Naive thymus-derived CD8-positive, alpha-beta T cell (primary cell): Measurements from ENCODE around the gene RGS3. TPM values are rescaled to one million over a fixed set of nuclear protein-coding genes. Genes with fewer than 3 reads are reported as not detected.
A peak's percentile ranks its signal among the peaks of the same experiment; 100 is the strongest.

Experiments used
- ATAC-seq, 2 donors: fragments of 150-1000 bp; cut with Tn5 transposase in 1 of 2; sonication (Bioruptor Pico), chemical (Tn5 transposase) in 1 of 2; 1 replicate in 1 of 2; 2 replicates in 1 of 2; pipeline ENCODE4 v1.10.0; 2021; ENCODE audit warnings: mild to moderate bottlenecking in 2 of 2, moderate library complexity in 2 of 2
- POLR2A ChIA-PET: fragments of 350-600 bp; sonication (Branson Sonifier 250); formaldehyde crosslinking; loops from one replicate; lab custom pipeline; 2021; ENCODE audit warnings: antibody characterized with exemption; lab: Charles Lee
- DNase-seq, 10 donors: peaks; one replicate each; pipeline versions ENCODE4 v3.0.0 to v3.0.0-alpha.2; 2020 to 2022
- H3K27ac Mint-ChIP-seq, 10 donors: one replicate each; pipeline ENCODE4 v1.8.0; 2020 to 2022; ENCODE audit warnings: mild to moderate bottlenecking in 10 of 10, mixed read lengths in 10 of 10, moderate library complexity in 4 of 10, inconsistent platforms in 1 of 10
- H3K27me3 Mint-ChIP-seq, 5 donors: one replicate each; pipeline ENCODE4 v1.8.0; 2021 to 2022; ENCODE audit warnings: mixed read lengths in 5 of 5
- H3K36me3 Mint-ChIP-seq, 3 donors: one replicate each; pipeline ENCODE4 v1.8.0; 2020 to 2022; ENCODE audit warnings: mixed read lengths in 3 of 3, mild to moderate bottlenecking in 2 of 3, inconsistent platforms in 1 of 3
- H3K4me1 Mint-ChIP-seq, 4 donors: one replicate each; pipeline ENCODE4 v1.8.0; 2021 to 2022; ENCODE audit warnings: mixed read lengths in 4 of 4
- H3K4me3 Mint-ChIP-seq, 10 donors: one replicate each; pipeline ENCODE4 v1.8.0; 2020 to 2022; ENCODE audit warnings: mild to moderate bottlenecking in 10 of 10, mixed read lengths in 10 of 10, moderate library complexity in 6 of 10, inconsistent platforms in 1 of 10
- H3K9me3 Mint-ChIP-seq, 9 donors: one replicate each; pipeline ENCODE4 v1.8.0; 2020 to 2022; ENCODE audit warnings: mixed read lengths in 9 of 9, mild to moderate bottlenecking in 3 of 9, inconsistent platforms in 1 of 9, moderate library complexity in 1 of 9
- polyA plus RNA-seq, 3 donors: library from polyadenylated mRNA; unstranded; fragments of 300-500 nt; fragmentation: Illumina TruSeq; gene quantifications; one replicate each; pipeline ENCODE4 v1.2.3, GENCODE V29; 2021
- total RNA-seq, 8 experiments: library from RNA in 2 of 8; stranded (reverse) in 2 of 8; gene quantifications; one replicate each; pipeline ENCODE4 v1.2.3 and lab custom pipeline; 2021 to 2026

Gene RGS3
- total and polyA plus RNA-seq, 5 experiments from 2014 or later, result 17.9 to 33.4 (median 27.8) TPM

DNA sequence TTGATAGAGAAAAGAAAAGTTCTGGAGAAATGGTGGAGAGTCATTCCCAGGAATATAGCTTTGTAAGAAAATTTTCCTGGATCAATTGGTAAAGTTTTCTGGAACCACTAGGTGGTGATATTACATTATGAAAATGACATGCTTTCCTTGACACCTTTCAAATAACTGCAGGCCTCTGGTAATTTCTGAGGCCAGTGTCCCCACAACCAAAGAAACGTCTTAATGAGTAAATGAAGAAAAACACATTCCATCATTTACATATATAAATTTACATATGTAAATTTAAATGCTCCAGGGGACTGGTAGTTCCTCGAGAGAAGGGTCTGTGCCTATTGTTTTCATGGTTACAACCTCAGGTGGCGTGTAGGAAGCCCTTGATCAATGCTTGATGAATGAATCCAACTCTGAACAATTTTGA is 17.2 kb upstream of the RGS3 start:
- POLR2A ChIA-PET, result interaction anchor here (0.8 to 1.4 kb wide), 5 partner anchors 68 to 211 kb away, joined by 3 to 10 read pairs (median 4); no protein-coding TSS in a partner anchor
- no peaks in the 10 kb centered on the region for H3K36me3 Mint-ChIP-seq
- no peaks in the 10 kb centered on the region for H3K27me3 Mint-ChIP-seq
- peaks cover 0 to 3% (median 1%) of the 10 kb centered on the region in 4 donors for H3K4me1 Mint-ChIP-seq
- no peak overlapping the region for H3K4me3 Mint-ChIP-seq
- DNase-seq (peak in 3 of 10 donors; percentile 50 to 57 (median 54)), ATAC-seq (peak in 1 of 2 donors; percentile 25)
- H3K27ac Mint-ChIP-seq, result peak overlapping the region in 1 of 10 donors; percentile 4
- no peaks in the 10 kb centered on the region for H3K9me3 Mint-ChIP-seq

DNA sequence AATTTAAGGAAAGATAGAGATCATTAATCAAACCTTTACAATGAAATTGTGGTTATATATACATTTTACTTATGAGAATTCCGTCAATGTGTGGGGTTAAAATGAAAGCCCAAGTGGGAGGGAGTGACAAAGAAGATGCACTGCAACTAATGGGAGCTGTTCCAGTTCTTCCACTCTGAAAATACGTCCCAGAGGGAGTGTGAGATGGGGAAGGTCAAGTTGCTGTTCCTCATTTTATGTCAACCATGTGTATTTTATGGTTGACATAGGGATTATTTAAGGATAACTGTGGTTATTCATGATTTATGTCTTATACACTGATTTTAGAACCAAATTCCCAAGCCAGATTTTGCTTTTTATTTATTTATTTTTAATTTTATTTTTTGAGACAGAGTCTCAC is 14.2 kb upstream of the RGS3 start:
- Mint-ChIP-seq H3K27me3 (no peaks in the 10 kb centered on the region), H3K4me1 (peaks cover 0 to 3% (median 1%) of the 10 kb centered on the region in 4 donors), H3K4me3 (no peak overlapping the region), H3K36me3 (no peaks in the 10 kb centered on the region), H3K9me3 (no peaks in the 10 kb centered on the region), H3K27ac (no peak overlapping the region)
- no peak for DNase-seq
- POLR2A ChIA-PET, result interaction anchor here (1.4 kb wide), 1 partner anchor 132 kb away, joined by 3 read pairs; no protein-coding TSS in a partner anchor
- no peak for ATAC-seq

DNA sequence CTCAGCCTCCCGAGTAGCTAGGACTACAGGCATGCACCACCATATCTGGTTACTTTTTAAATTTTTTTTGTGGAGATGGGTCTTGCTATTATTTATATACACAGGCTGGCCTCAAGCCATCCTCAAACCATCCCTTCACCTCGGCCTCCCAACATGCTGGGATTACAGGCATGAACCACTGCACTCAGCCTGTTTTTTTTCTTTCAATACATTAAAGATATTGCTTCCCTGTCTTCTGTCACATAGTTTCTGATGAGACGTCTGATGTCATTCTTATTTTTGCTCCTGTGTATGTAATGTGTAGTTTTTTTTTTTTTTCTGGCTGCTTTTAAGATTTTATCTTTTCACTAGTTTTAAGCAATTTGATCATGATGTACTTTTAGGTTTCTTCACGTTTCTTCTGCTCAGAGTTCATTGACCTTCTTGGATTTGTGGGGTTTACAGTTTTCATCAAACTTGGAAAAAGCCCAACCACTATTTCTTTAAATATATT is 11.4 kb upstream of the RGS3 start:
- POLR2A ChIA-PET, result interaction anchor here (1.6 kb wide), 1 partner anchor 137 kb away, joined by 6 read pairs; no protein-coding TSS in a partner anchor
- DNase-seq, result no peak
- no peak overlapping the region for H3K4me3 Mint-ChIP-seq
- ATAC-seq, result no peak
- H3K4me1 Mint-ChIP-seq, result peaks cover 0 to 2% (median 0%) of the 10 kb centered on the region in 4 donors
- no peaks in the 10 kb centered on the region for H3K36me3 Mint-ChIP-seq
- H3K27me3 Mint-ChIP-seq, result no peaks in the 10 kb centered on the region
- H3K27ac Mint-ChIP-seq, result no peak overlapping the region
- H3K9me3 Mint-ChIP-seq, result no peaks in the 10 kb centered on the region

DNA sequence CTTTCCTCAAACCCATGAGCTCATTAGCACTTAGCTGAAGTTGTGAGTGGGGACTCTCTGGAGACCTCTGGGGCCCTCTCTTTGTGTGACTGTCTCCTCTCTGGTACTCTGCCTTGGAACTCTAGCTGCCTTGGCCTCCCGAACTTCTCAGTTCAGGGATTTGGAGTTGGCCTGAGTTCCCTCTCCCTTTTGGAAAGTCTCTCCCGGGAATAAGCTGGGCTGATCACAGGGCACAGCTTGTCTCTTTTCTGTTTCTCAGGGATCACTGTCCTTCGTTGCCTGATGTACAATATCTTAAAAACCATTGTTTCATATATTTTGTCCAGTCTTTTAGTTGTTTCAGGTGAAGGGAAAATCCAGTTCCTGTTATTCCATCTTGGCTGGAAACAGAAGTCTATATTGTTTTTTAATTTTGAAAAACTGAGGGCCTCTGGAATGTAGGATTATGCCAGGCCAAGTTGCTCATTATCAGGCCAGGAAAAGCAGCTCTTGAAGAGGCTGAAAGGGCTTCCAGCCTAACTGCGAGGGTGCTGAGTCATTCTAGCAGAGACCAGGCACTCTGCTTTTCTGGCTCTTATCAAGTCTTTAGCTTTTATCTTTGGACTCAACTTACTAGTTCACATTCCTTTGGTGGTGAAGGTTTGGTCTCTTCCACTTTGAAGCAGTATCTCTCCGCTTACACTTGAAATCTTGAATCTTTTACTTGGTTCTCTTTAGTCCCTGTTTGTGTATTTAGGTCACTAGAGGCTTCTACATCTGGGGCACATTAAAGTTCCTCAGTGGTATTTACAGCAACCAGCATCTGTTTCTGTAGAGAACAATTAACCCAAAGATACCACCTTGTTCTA is 8.4 kb upstream of the RGS3 start:
- POLR2A ChIA-PET, result no interaction called here
- no peak for DNase-seq
- no peak overlapping the region for H3K27ac Mint-ChIP-seq

DNA sequence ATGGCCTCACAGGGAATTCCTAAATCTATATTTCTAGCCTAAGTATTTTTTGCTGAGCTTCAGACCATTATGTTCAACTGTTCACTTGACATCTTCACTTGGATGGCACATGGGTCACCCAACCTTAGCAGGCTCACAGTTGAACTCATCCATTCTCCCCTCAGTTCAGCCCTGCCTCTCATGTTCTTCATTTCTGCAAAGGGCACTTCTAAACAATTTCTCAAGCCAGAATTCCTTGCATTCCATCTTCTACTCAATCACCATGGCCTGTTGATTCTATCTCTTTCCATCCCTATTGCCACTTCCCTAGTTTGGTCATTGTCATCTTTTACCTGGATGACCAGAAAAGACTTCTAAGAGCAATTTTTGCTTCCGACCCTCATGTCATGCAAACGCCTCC is 7.3 kb upstream of the RGS3 start:
- Mint-ChIP-seq H3K27ac (peak overlapping the region in 2 of 10 donors; percentile 3 to 4), H3K4me1 (peaks cover 0 to 2% (median 0%) of the 10 kb centered on the region in 4 donors), H3K4me3 (no peak overlapping the region), H3K27me3 (no peaks in the 10 kb centered on the region), H3K36me3 (no peaks in the 10 kb centered on the region), H3K9me3 (no peaks in the 10 kb centered on the region)
- DNase-seq, result no peak
- POLR2A ChIA-PET, result interaction anchor here (0.7 kb wide), 1 partner anchor 120 kb away, joined by 3 read pairs; no protein-coding TSS in a partner anchor
- ATAC-seq, result no peak

More for the DNA sequence above, 8.4 kb upstream of the RGS3 start:
- H3K4me1 Mint-ChIP-seq, result peaks cover 0 to 2% (median 0%) of the 10 kb centered on the region in 4 donors
- ATAC-seq, result no peak
- no peak overlapping the region for H3K4me3 Mint-ChIP-seq
- no peaks in the 10 kb centered on the region for H3K36me3 Mint-ChIP-seq
- no peaks in the 10 kb centered on the region for H3K9me3 Mint-ChIP-seq
- H3K27me3 Mint-ChIP-seq, result no peaks in the 10 kb centered on the region

DNA sequence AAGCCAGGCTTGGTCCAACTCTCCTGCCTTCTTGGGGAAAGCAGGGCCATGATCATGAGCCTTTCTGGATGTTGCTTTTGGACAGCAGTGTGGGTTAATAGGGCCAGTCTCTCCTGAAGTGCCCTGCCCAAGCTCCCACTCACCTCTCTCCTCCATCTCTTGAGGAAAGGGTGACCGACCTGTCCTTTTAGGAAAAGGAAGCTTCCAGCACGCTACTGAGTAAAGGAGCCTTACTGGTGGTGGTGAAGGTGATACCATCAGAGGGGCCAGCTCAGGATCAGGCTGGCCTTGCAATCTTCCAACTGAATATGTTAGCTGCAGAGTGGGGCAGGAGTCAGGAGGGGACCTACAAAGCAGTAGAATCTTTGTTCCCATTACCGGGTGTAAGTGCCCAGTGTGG is 2.2 kb upstream of the RGS3 start:
- no peaks in the 10 kb centered on the region for H3K27me3 Mint-ChIP-seq
- ATAC-seq (no peak), DNase-seq (no peak)
- peak overlapping the region in 1 of 10 donors; percentile 1 for H3K27ac Mint-ChIP-seq
- no peak overlapping the region for H3K4me3 Mint-ChIP-seq
- H3K36me3 Mint-ChIP-seq, result no peaks in the 10 kb centered on the region
- H3K9me3 Mint-ChIP-seq, result no peaks in the 10 kb centered on the region
- peaks cover 0 to 11% (median 3%) of the 10 kb centered on the region in 4 donors for H3K4me1 Mint-ChIP-seq
- POLR2A ChIA-PET, result no interaction called here

DNA sequence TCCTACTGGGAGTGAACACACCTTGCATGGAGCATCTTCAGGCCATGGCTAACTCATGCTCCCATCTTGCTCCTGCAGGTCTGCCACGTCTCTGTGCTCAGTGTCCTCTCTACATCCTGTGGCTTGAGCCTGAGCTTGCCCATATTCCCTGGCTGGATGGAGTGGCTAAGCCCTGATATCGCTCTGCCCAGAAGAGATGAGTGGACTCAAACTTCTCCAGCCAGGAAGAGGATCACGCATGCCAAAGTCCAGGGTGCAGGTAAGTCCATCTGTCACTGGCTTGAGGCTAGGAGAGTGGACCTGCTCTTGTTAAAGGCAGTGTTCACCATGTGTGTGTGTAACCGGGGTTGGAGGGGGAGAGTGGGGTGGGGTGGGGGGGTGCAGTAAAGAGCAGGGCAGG is 1.6 kb upstream of the RGS3 start:
- Mint-ChIP-seq H3K27ac (no peak overlapping the region), H3K4me1 (peaks cover 0 to 11% (median 3%) of the 10 kb centered on the region in 4 donors), H3K27me3 (no peaks in the 10 kb centered on the region), H3K4me3 (no peak overlapping the region), H3K9me3 (no peaks in the 10 kb centered on the region), H3K36me3 (no peaks in the 10 kb centered on the region)
- ATAC-seq (no peak), DNase-seq (no peak)
- POLR2A ChIA-PET, result interaction anchor here (1.0 kb wide), 1 partner anchor 186 kb away, joined by 3 read pairs; the partner anchor contains the start of genes CDC26 and PRPF4

DNA sequence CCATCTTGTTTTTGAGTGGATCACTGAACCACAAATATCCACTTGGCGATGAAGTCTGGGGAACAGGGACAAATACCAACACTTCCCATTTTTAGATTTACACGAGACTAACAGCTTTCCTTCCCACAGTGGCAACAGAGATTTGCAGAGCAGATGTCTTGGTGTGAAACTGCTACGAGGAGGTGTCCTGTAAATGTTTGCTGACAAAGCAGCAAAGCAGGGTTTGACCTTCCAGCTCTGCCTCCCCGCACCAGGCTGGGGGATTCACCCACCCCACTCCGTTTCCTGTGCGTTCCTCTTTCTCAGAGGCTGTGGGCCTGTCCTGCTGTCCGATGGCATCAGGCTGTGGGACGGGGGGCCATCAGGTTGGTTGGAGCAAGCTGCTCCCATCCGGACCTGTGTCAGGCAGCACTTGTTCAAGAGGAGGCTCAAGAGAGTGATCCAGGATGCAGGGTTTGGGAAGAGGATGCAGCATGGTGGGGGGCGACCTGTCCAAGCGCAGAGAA is 693 bp upstream of the RGS3 start:
- Mint-ChIP-seq H3K4me3 (no peak overlapping the region), H3K4me1 (peaks cover 0 to 11% (median 3%) of the 10 kb centered on the region in 4 donors), H3K36me3 (no peaks in the 10 kb centered on the region), H3K27ac (no peak overlapping the region), H3K27me3 (no peaks in the 10 kb centered on the region), H3K9me3 (peaks cover 0 to 7% (median 0%) of the 10 kb centered on the region in 9 donors)
- no peak for DNase-seq
- POLR2A ChIA-PET, result interaction anchor here (0.6 to 1.0 kb wide), 2 partner anchors 21 to 187 kb away, joined by 3 read pairs; partner anchors contain the start of genes CDC26 and PRPF4
- ATAC-seq, result no peak

DNA sequence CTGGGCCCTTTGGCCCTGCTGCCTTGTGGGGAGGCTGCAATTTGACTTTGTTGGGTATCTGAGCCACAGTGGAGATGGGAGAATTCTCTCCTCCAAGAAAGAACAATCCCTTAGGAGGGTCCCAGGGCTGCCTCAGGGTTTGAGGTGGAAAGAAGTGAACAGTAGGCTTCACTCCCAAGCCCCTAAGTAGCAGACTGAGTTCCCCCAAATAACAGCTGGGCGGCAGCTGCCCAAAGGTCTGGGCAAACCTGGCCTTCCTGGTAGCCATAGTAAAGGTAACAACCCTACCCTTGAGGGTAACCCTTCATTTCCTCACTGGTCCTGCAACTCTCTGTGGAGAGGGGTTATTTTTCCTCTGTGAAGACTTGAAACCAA is 746 bp downstream of the RGS3 start:
- no peaks in the 10 kb centered on the region for H3K27me3 Mint-ChIP-seq
- H3K4me3 Mint-ChIP-seq, result no peak overlapping the region

DNA sequence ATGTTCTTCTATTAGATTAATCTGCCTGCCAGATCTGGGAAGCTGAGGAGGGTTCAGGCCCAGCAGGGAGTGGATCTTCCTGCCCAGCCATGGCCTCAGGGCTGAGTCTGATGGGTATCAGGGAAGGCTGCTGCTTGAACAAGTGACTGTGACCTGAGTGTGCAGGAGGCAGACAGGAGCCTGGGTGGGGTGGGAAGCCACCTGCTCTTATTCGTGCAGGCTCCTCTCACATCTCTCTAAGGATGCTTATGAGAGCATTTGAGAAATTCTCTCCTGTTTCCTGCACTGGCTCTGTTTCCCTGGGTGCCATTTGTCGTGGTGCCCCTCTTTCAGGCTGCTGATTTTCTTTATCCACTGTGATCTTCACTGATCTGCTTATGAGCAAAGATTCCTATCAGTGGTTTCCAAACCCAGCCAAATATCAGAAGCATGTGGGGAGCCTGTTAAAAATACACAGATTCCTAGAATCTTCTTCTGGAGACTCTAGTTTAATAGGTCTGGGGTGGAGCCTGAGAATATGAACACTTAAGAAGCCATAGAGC is 2.1 kb downstream of the RGS3 start:
- POLR2A ChIA-PET, result interaction anchor here (0.6 kb wide), 1 partner anchor 58 kb away, joined by 3 read pairs; no protein-coding TSS in a partner anchor
- no peak for DNase-seq
- no peak for ATAC-seq

More for the DNA sequence above, 746 bp downstream of the RGS3 start:
- POLR2A ChIA-PET, result no interaction called here
- H3K9me3 Mint-ChIP-seq, result peaks cover 0 to 11% (median 0%) of the 10 kb centered on the region in 9 donors
- peak overlapping the region in 1 of 10 donors; percentile 40 for H3K27ac Mint-ChIP-seq
- peaks cover 0 to 11% (median 3%) of the 10 kb centered on the region in 4 donors for H3K4me1 Mint-ChIP-seq
- no peaks in the 10 kb centered on the region for H3K36me3 Mint-ChIP-seq
- no peak for DNase-seq
- ATAC-seq, result no peak

DNA sequence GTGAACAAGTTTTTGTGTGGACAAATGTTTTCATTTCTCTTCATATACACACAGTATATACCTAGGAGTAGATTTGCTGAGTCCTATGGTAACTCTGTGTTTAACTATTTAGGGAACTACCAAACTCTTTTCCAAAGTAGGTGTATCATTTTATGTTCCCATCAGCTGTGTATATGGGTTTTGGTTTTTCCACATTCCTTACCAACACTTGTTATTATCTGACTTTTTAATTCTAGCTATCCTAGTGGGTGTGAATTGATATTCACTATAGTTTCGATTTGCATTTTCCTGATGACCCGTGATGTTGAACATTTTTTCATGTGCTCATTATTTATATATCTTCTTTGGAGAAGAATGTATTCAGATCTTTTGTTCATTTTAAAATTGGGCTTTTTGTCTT is 3.7 kb downstream of the RGS3 start:
- POLR2A ChIA-PET, result no interaction called here
- Mint-ChIP-seq H3K4me1 (peaks cover 0 to 11% (median 4%) of the 10 kb centered on the region in 4 donors), H3K4me3 (no peak overlapping the region), H3K27me3 (no peaks in the 10 kb centered on the region), H3K9me3 (peaks cover 0 to 11% (median 0%) of the 10 kb centered on the region in 9 donors), H3K27ac (no peak overlapping the region), H3K36me3 (no peaks in the 10 kb centered on the region)
- ATAC-seq (no peak), DNase-seq (no peak)

More for the DNA sequence above, 2.1 kb downstream of the RGS3 start:
- Mint-ChIP-seq H3K36me3 (no peaks in the 10 kb centered on the region), H3K27ac (peak overlapping the region in 3 of 10 donors; percentile 4 to 18 (median 15)), H3K27me3 (no peaks in the 10 kb centered on the region), H3K9me3 (peaks cover 0 to 11% (median 0%) of the 10 kb centered on the region in 9 donors), H3K4me1 (peaks cover 0 to 11% (median 3%) of the 10 kb centered on the region in 4 donors), H3K4me3 (no peak overlapping the region)

DNA sequence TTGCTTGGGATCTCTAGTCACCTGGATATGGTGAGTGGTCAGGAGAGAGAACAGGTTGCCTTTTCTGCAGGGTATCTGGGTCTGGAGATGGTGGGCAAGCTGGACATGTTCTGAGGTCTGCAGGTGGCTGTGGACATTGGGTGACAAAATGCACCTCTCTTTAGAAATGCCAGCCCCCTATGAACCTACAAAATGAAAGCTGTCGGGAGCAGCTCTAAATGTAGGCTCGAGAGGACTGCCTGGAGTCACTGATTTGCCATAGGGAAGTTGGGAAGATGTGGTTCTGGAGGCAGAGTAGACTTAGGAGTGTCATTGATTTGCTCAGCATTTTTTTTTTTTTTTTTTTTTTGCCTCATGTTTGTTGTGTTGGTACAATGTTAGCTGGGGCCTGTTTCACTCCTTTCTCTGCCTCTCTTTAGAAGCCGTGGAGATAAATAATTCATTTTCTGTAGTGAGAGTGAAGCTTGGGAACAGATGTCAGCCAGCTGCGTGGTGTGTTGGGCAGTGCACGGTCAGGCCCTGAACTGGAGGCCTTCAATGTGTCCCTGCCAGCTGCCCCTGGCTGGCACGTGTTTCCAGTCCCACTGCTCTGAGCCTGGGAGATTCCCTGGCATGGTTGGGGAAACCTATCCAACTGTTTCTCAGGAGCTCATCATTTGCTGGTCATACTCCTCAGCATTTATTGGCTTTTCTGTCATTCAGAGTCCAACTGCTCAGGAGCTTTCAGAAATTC is 5.4 kb downstream of the RGS3 start:
- Mint-ChIP-seq H3K27me3 (no peaks in the 10 kb centered on the region), H3K27ac (no peak overlapping the region), H3K36me3 (no peaks in the 10 kb centered on the region), H3K9me3 (peaks cover 0 to 11% (median 0%) of the 10 kb centered on the region in 9 donors), H3K4me1 (peaks cover 0 to 11% (median 5%) of the 10 kb centered on the region in 4 donors), H3K4me3 (no peak overlapping the region)
- POLR2A ChIA-PET, result interaction anchor here (0.7 kb wide), 2 partner anchors 63 to 132 kb away, joined by 4 to 5 read pairs; no protein-coding TSS in a partner anchor
- no peak for ATAC-seq
- DNase-seq, result no peak
